Measurements from ENCODE around the gene RCVRN. TPM values are rescaled to one million over a fixed set of nuclear protein-coding genes. Genes with fewer than 3 reads are reported as not detected.

Gene RCVRN
- total RNA-seq (ENCODE audit: low replicate concordance): 0.14 TPM in 1 of 2 replicates, not detected in the other
- long read RNA-seq: 0 reads

GRCh38 chr17:9905078-9905415 lies at the start of gene RCVRN:
TSS of gene RCVRN (minus strand) at chr17:9905271. CDS start at chr17:9905180, 91 bp downstream.
- no peak within 1 kb of the TSS for H3K27ac Mint-ChIP-seq
- H3K9me3 Mint-ChIP-seq: no peaks in the 10 kb centered on the region
- no peak for DNase-seq (ENCODE audit: extremely low spot score, unreplicated experiment)
- peaks cover 27% of the 10 kb centered on the region for H3K4me1 Mint-ChIP-seq (ENCODE audit: unreplicated experiment)
- peaks cover 17% of the 10 kb centered on the region for H3K27me3 Mint-ChIP-seq
- no peaks in the 10 kb centered on the region for H3K36me3 Mint-ChIP-seq
- no peak within 1 kb of the TSS for H3K4me3 Mint-ChIP-seq
- no peak for TF ChIP-seq CTCF (conservative IDR thresholded peaks at IDR 0.05)

GRCh38 chr17:9953492-9953891 lies 48.4 kb upstream of the RCVRN start:
- DNase-seq (ENCODE audit: extremely low spot score, unreplicated experiment): no peak
- Mint-ChIP-seq H3K4me3 (no peak overlapping the region), H3K27me3 (peaks cover 24% of the 10 kb centered on the region), H3K36me3 (no peaks in the 10 kb centered on the region), H3K9me3 (no peaks in the 10 kb centered on the region), H3K27ac (no peak overlapping the region), H3K4me1 (ENCODE audit: unreplicated experiment) (no peaks in the 10 kb centered on the region)
- no peak for TF ChIP-seq CTCF (conservative IDR thresholded peaks at IDR 0.05)

- Mint-ChIP-seq H3K4me1 (ENCODE audit: unreplicated experiment) (no peaks in the 10 kb centered on the region), H3K4me3 (no peak overlapping the region), H3K9me3 (no peaks in the 10 kb centered on the region), H3K27ac (no peak overlapping the region), H3K27me3 (peaks cover 15% of the 10 kb centered on the region), H3K36me3 (no peaks in the 10 kb centered on the region)
- no peak for DNase-seq (ENCODE audit: extremely low spot score, unreplicated experiment)
- no peak for TF ChIP-seq CTCF (conservative IDR thresholded peaks at IDR 0.05)
These were observed 46.7 kb upstream of the RCVRN start for GRCh38 chr17:9951803-9952202.

GRCh38 chr17:9948928-9949327 lies 43.9 kb upstream of the RCVRN start:
- peaks cover 6% of the 10 kb centered on the region for H3K27me3 Mint-ChIP-seq
- TF ChIP-seq CTCF (conservative IDR thresholded peaks at IDR 0.05): no peak
- no peak overlapping the region for H3K4me3 Mint-ChIP-seq
- no peaks in the 10 kb centered on the region for H3K9me3 Mint-ChIP-seq
- no peak for DNase-seq (ENCODE audit: extremely low spot score, unreplicated experiment)
- no peak overlapping the region for H3K27ac Mint-ChIP-seq
- H3K4me1 Mint-ChIP-seq (ENCODE audit: unreplicated experiment): no peaks in the 10 kb centered on the region
- no peaks in the 10 kb centered on the region for H3K36me3 Mint-ChIP-seq

- no peaks in the 10 kb centered on the region for H3K4me1 Mint-ChIP-seq (ENCODE audit: unreplicated experiment)
- no peak for DNase-seq (ENCODE audit: extremely low spot score, unreplicated experiment)
- no peak overlapping the region for H3K4me3 Mint-ChIP-seq
- H3K9me3 Mint-ChIP-seq: no peaks in the 10 kb centered on the region
- H3K27me3 Mint-ChIP-seq: peaks cover 3% of the 10 kb centered on the region
- TF ChIP-seq CTCF (conservative IDR thresholded peaks at IDR 0.05): no peak
- H3K36me3 Mint-ChIP-seq: peaks cover 7% of the 10 kb centered on the region
- H3K27ac Mint-ChIP-seq: no peak overlapping the region
These were observed 39.6 kb upstream of the RCVRN start for GRCh38 chr17:9944704-9945103.

- no peaks in the 10 kb centered on the region for H3K4me1 Mint-ChIP-seq (ENCODE audit: unreplicated experiment)
- no peaks in the 10 kb centered on the region for H3K9me3 Mint-ChIP-seq
- no peak for DNase-seq (ENCODE audit: extremely low spot score, unreplicated experiment)
- H3K36me3 Mint-ChIP-seq: peaks cover 7% of the 10 kb centered on the region
- peaks cover 3% of the 10 kb centered on the region for H3K27me3 Mint-ChIP-seq
- no peak overlapping the region for H3K4me3 Mint-ChIP-seq
- no peak for TF ChIP-seq CTCF (conservative IDR thresholded peaks at IDR 0.05)
- no peak overlapping the region for H3K27ac Mint-ChIP-seq
These were observed 38.3 kb upstream of the RCVRN start for GRCh38 chr17:9943343-9943742.
